Body of pancreas (tissue), 4 donors: ENCODE measurements around the gene KCNE4.

Source experiments
- CTCF ChIP-seq, 7 experiments: fragments of 450-650 bp in 4 of 7; fragments of 200-600 bp in 3 of 7; sonication (generic) in 3 of 7; IDR thresholded peaks; one replicate each; pipeline ENCODE4 v1.5.1; 2016 to 2019; ENCODE audit warnings: antibody characterized with exemption in 7 of 7
- POLR2A ChIP-seq, 3 donors: fragments of 450-650 bp; IDR thresholded peaks; one replicate each; pipeline ENCODE4 v1.6.1; 2016; ENCODE audit warnings: antibody characterized with exemption in 3 of 3, mild to moderate bottlenecking in 2 of 3

DNA sequence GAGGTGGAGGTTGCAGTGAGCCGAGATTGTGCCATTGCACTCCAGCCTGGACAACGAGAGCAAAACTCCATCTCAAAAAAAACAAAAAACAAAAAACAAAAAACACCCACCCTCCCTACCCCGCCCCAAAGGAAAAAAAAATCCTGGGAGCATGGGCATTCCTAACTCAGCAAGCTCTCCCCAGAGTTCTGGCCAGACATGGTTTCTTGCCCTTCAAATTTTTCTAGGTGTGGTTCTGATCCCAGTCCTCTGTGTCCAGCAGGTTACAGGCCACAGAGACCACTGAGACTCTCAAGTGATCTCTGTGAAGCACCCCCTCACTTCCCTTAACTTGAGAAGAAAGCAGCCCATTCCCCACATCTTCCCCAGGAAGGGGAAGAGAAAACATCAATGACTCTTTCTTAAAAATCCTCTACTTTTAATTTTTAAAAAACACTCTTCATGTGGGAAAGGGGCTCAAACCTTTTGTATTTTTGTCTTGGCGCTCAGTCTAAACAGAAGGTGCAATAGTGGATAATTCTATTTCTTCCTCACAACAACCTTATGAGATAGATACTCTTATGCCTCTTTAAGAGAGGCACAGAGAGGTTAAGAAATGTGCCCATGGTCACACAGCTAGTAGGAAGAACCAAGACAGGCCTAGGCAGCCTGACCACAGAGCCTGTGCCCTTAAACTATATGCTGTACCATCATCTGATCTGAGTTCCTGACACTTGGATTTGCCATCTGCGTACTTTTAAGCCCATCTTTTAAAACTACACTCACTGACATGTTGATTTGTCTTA lies 6.9 kb upstream of the KCNE4 start:
- TF ChIP-seq CTCF (IDR thresholded peaks at IDR 0.05), result no peak
- TF ChIP-seq POLR2A (IDR thresholded peaks at IDR 0.05), result no peak
